ENCODE data around the gene NATD1.

Gene NATD1

DNA sequence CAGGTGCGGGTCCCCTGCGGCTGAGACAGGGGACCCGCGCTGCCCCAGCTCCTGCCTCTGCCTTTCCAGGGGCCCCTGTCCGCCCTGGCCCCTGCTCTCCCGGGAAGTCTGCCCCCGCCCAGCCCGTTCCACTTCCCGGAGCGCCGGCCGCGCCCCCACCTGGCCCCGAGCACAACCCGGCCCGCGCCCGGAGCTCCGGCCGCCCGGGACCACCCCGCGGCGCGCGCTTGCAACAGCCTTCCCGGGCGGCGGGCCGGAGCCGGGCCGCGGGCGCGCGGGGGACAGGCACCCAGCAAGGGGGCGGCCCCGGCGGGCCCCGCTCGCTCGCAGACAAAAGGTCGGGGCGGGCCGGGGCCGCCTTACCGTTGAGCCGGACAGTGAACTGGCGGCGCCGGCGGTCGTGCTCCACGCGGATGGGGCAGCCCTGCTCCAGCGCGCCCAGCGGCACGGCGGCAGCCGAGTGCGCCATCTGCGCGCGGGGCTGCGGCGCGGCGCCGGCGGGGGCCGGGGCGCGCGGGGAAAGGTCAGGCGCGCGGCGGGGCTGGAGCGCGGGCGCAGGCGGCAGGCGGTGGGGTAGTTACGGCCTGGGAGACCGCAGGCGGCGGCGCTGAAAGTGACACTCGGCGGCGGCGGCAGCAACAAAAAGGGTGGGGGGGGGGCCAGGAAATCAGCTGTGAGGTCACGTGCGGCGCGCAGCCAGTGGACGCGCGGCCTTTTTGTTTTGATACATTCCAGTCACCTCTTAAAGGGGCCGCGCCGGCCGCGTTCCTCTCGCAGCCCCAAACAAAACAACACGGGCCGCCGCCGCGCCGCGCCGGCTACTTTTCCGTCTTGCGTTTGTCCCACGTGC, at the start of gene NATD1:
TSS of gene NATD1 (minus strand) at position 615 of the 850 bp plus-strand sequence. CDS start at position 469, 146 bp downstream.
- Histone ChIP-seq H3K4me3 (ENCODE audit: low read depth, low read length) (peak within 1 kb of the TSS; percentile 62), H3K9ac (peak within 1 kb of the TSS; percentile 29), H3K27ac (peak within 1 kb of the TSS; percentile 50), H3K4me1 (peaks cover 2% of the 10 kb centered on the region), H3K27me3 (ENCODE audit: control insufficient read depth, insufficient read depth, low read length) (no peaks in the 10 kb centered on the region), H2AFZ (peak within 1 kb of the TSS; percentile 83), H3K9me3 (ENCODE audit: control insufficient read depth, low read length) (no peaks in the 10 kb centered on the region), H3K4me2 (ENCODE audit: low read length) (peak within 1 kb of the TSS; percentile 66), H3K79me2 (peaks cover 2% of the 10 kb centered on the region), H3K36me3 (ENCODE audit: control insufficient read depth, insufficient read depth, low read length) (no peaks in the 10 kb centered on the region)
- TF ChIP-seq CTCF (IDR thresholded peaks at IDR 0.05): no peak

DNA sequence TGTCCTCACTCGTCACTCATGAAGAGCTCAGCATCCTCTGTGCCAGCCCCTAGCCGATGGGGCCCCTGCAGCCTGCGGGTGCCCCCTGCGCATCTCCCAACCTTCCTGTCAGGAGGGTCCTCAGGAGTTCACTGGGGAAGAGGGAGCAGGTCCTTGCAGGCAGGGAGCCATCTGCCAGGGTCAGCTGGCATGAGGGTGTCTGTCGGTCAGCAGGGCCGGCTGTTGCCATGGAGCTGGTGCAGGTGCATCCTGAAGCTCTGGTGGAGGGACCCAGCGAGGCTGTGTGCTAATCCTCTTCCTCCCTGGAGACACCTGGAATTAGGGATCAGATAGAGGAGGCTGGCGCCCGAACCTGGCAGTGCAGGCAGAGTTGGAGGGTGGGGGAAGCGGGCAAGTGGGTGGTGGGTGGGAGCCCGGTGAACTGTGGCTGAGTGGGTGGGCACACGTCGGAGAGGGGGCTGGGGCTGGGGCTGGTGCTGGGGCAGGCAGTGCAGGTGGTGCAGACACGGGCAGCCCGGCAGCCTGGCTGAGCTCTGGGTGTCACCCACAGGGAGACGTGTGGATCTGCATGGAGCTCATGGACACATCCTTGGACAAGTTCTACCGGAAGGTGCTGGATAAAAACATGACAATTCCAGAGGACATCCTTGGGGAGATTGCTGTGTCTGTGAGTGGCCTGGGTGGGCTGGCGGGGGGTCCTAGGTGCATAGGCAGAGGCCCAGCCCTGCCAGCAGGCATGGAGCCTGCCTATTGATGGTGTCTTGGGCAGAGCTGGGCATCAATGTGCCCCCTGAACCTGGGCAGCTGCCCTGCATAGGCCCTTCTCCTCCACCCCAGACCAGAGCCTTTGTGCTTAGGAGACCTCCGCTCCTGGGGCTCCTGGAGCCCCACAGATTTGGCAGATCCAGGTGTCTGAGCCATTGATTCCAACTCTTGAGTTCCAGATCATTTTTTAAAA, 48.7 kb upstream of the NATD1 start:
- no peak overlapping the region for H3K27ac ChIP-seq
- H3K9ac ChIP-seq: no peak overlapping the region
- H3K4me1 ChIP-seq: no peaks in the 10 kb centered on the region
- no peaks in the 10 kb centered on the region for H3K27me3 ChIP-seq (ENCODE audit: control insufficient read depth, insufficient read depth, low read length)
- H3K9me3 ChIP-seq (ENCODE audit: control insufficient read depth, low read length): no peaks in the 10 kb centered on the region
- no peak overlapping the region for H2AFZ ChIP-seq
- H3K36me3 ChIP-seq (ENCODE audit: control insufficient read depth, insufficient read depth, low read length): no peaks in the 10 kb centered on the region
- no peak overlapping the region for H3K4me2 ChIP-seq (ENCODE audit: low read length)
- no peaks in the 10 kb centered on the region for H3K79me2 ChIP-seq
- TF ChIP-seq CTCF (IDR thresholded peaks at IDR 0.05): no peak
- H3K4me3 ChIP-seq (ENCODE audit: low read depth, low read length): no peak overlapping the region

DNA sequence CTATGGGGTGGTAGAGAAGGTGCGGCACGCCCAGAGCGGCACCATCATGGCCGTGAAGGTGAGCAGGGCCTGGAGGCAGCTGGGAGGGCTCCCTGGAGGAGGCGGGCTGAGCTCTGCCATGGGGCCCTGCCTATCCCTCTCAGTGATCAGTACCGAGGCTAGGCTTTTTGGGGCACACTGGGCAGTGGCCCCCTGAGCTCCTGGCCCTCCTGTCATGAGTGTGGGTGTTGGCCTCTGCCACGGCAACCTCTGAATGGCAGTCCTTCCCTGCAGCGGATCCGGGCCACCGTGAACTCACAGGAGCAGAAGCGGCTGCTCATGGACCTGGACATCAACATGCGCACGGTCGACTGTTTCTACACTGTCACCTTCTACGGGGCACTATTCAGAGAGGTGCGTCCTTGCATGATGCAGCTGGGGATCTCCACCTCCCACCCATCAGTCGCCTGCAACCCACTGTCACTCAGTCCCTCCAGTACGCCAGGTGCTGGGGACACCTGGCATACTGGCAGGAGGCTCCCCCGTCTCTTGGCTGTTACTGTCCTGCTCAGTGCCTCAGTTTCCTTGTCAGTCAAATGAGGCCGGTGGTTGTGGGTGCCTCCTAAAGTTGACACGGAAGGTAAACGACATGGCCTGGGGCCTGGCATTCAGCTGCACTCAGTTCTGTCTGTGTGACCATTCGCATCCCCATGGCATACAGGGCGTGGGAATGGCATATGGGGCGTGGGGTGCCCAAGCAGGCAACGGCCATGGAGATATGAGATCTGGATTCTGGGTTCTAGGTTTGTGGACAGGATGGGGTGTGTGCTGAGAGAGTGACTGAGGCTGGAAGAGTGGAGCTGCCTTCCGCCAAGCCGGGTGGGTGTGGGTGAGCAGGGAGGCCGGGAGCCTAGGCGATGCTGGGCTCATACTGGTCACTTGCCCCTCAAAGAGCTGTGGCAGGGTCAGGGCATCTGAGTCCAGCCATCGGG, 47.7 kb upstream of the NATD1 start:
- Histone ChIP-seq H3K4me1 (no peaks in the 10 kb centered on the region), H3K36me3 (ENCODE audit: control insufficient read depth, insufficient read depth, low read length) (no peaks in the 10 kb centered on the region), H3K27me3 (ENCODE audit: control insufficient read depth, insufficient read depth, low read length) (no peaks in the 10 kb centered on the region), H3K4me3 (ENCODE audit: low read depth, low read length) (no peak overlapping the region), H3K4me2 (ENCODE audit: low read length) (no peak overlapping the region), H3K9ac (no peak overlapping the region), H3K79me2 (no peaks in the 10 kb centered on the region), H3K27ac (no peak overlapping the region), H2AFZ (no peak overlapping the region), H3K9me3 (ENCODE audit: control insufficient read depth, low read length) (no peaks in the 10 kb centered on the region)
- no peak for TF ChIP-seq CTCF (IDR thresholded peaks at IDR 0.05)

- Histone ChIP-seq H3K4me2 (ENCODE audit: low read length) (no peak overlapping the region), H3K27me3 (ENCODE audit: control insufficient read depth, insufficient read depth, low read length) (no peaks in the 10 kb centered on the region), H3K4me3 (ENCODE audit: low read depth, low read length) (no peak overlapping the region), H2AFZ (no peak overlapping the region), H3K79me2 (no peaks in the 10 kb centered on the region), H3K4me1 (no peaks in the 10 kb centered on the region), H3K9ac (no peak overlapping the region), H3K9me3 (ENCODE audit: control insufficient read depth, low read length) (no peaks in the 10 kb centered on the region), H3K36me3 (ENCODE audit: control insufficient read depth, insufficient read depth, low read length) (no peaks in the 10 kb centered on the region), H3K27ac (no peak overlapping the region)
- no peak for TF ChIP-seq CTCF (IDR thresholded peaks at IDR 0.05)
Measured at GRCh38 chr17:21299981-21300600, 46.9 kb upstream of the NATD1 start.

All from parathyroid adenoma (tissue), 2 donors.